ENCODE results near the gene TACR2.
A peak's percentile ranks its signal among the peaks of the same experiment; 100 is the strongest.

TACR2 gene

GRCh38 chr10:69460576-69461242 is 44.0 kb upstream of the TACR2 start:
- TF ChIP-seq CTCF (conservative IDR thresholded peaks at IDR 0.05) (no peak), ZFX (IDR thresholded peaks at IDR 0.05) (no peak)
- H3K27ac ChIP-seq = peak overlapping the region; percentile 74

- no peak for TF ChIP-seq CTCF (conservative IDR thresholded peaks at IDR 0.05)
- TF ChIP-seq ZFX (IDR thresholded peaks at IDR 0.05) = no peak
- peak overlapping the region; percentile 74 for H3K27ac ChIP-seq
Measured at GRCh38 chr10:69459893-69460575, 43.3 kb upstream of the TACR2 start.

GRCh38 chr10:69459101-69459790 is 42.5 kb upstream of the TACR2 start:
- H3K27ac ChIP-seq = peak overlapping the region; percentile 74
- TF ChIP-seq CTCF (conservative IDR thresholded peaks at IDR 0.05) = no peak
- TF ChIP-seq ZFX (IDR thresholded peaks at IDR 0.05) = no peak

GRCh38 chr10:69458430-69459100 is 41.8 kb upstream of the TACR2 start:
- TF ChIP-seq ZFX (IDR thresholded peaks at IDR 0.05) (no peak), CTCF (conservative IDR thresholded peaks at IDR 0.05) (no peak)
- H3K27ac ChIP-seq = peak overlapping the region; percentile 74

- TF ChIP-seq ZFX (IDR thresholded peaks at IDR 0.05) (no peak), CTCF (conservative IDR thresholded peaks at IDR 0.05) (no peak)
- peak overlapping the region; percentile 74 for H3K27ac ChIP-seq
Measured at GRCh38 chr10:69457771-69458237, 41.1 kb upstream of the TACR2 start.

- peak overlapping the region; percentile 74 for H3K27ac ChIP-seq
- TF ChIP-seq CTCF (conservative IDR thresholded peaks at IDR 0.05) (no peak), ZFX (IDR thresholded peaks at IDR 0.05) (no peak)
Measured at GRCh38 chr10:69456880-69457693, 40.4 kb upstream of the TACR2 start.

All from C4-2B (cell line).